Epithelial cell of esophagus (primary cell): Measurements from ENCODE around the gene AKT3.

Source experiments
- DNase-seq: peaks from one replicate; pipeline ENCODE4 v3.0.0; 2010; ENCODE audit warnings: low read depth
- H3K4me3 ChIP-seq: 2 replicates; pipeline ENCODE4 v1.5.1; 2011; ENCODE audit warnings: mild to moderate bottlenecking, low read length, control low read depth
- TF ChIP-seq, protein P1 (sequence below): IDR thresholded peaks from 2 replicates; pipeline ENCODE4 v1.5.1; 2011; ENCODE audit warnings: low read depth, mild to moderate bottlenecking, low read length, control low read depth, inconsistent platforms; ENCODE audit not compliant: insufficient read depth; ENCODE audit errors: missing control alignments

AKT3 gene

DNA sequence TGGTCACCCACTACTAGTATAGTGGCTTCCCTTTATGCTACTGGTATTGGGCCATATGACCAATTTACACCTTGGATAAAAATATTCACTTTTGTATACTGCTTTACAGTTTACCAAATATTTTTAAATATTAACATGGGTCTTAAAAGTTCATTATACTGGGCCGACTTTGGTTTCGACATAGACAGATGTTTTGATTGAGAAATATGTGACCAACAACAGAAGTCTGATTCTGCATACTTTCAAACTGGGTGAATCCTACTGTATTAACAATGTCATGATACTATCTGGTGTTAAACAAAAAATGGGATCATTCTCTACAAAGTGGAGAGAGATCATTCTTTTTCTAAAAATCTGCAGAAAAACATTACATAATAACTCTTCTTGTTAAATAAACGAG is 134.8 kb downstream of the AKT3 start:
- DNase-seq, result no peak
- H3K4me3 ChIP-seq, result no peak overlapping the region
- TF ChIP-seq, protein P1, sequence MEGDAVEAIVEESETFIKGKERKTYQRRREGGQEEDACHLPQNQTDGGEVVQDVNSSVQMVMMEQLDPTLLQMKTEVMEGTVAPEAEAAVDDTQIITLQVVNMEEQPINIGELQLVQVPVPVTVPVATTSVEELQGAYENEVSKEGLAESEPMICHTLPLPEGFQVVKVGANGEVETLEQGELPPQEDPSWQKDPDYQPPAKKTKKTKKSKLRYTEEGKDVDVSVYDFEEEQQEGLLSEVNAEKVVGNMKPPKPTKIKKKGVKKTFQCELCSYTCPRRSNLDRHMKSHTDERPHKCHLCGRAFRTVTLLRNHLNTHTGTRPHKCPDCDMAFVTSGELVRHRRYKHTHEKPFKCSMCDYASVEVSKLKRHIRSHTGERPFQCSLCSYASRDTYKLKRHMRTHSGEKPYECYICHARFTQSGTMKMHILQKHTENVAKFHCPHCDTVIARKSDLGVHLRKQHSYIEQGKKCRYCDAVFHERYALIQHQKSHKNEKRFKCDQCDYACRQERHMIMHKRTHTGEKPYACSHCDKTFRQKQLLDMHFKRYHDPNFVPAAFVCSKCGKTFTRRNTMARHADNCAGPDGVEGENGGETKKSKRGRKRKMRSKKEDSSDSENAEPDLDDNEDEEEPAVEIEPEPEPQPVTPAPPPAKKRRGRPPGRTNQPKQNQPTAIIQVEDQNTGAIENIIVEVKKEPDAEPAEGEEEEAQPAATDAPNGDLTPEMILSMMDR, result no peak

DNA sequence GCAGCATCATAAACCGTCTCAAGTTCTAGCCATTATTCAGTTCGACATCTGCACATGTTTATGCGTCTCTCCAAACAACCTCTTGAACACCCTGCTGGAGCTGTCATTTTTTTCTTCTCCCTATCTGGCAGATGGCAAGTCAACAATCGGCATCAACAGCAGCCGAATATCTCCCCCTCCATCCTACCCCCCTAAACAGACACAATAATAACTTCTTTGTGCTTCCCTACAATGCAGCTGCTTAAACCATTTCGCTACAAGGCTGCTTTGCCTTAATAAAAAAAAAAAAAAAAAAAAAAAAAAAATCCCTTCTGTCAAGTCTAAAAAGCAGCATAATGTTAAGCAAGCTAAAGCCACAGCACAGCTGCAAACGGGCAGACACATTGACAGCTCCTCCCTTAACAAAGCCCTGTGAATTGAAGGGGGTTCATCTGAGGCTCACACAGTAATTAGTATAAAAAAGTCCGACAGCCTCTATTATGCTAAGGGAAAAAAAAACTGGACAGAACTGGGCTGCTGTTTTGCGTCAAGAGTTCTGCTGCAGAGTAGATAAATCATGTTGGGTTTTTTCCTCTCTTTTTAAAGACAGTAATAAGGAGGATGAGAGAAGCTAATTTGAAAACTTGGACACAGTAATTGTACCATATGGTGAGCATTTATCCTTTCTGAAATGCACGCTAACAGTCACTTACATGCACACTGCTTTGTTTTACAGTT is 136.4 kb downstream of the AKT3 start:
- no peak for DNase-seq
- H3K4me3 ChIP-seq, result no peak overlapping the region
- TF ChIP-seq, protein P1, result no peak

DNA sequence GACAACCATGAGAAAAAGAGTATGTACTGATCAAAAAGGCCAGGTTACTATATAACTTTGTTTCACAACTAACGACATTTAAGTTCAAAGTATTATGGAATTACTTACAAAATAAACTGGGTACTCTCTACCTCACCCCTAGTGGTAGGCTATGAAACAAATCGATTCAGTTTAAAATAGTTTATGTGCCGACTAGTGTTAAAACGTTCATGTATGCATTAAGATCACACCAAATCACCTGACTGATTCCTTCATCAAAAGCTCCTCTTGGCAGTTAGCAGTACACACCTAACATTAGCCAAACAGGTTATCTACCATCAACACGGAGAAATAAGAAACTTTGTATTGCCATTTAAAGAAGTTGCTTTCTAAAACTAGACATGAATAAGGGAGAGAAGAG is 137.1 kb downstream of the AKT3 start:
- TF ChIP-seq, protein P1, result peak; percentile 12
- no peak overlapping the region for H3K4me3 ChIP-seq
- no peak for DNase-seq

DNA sequence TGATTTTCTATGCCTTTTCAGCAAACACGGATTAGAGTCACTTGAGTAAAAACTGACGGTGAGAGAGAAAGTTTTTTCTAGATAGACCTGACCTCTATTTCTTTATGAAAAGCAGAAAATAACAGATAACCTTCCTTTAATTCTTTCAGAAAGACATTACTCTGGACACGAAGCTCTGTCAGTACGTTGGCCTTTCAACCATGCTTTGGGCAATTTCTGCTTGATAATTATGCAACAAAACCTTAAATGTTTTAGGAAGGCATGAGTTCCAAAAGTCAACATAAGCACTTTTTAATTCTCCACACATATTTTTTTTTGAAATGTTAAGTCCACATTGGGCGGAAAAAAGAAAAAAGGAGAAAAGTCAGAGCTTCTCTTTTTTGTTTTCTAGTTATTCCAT is 137.8 kb downstream of the AKT3 start:
- TF ChIP-seq, protein P1, result no peak
- no peak overlapping the region for H3K4me3 ChIP-seq
- DNase-seq, result no peak

DNA sequence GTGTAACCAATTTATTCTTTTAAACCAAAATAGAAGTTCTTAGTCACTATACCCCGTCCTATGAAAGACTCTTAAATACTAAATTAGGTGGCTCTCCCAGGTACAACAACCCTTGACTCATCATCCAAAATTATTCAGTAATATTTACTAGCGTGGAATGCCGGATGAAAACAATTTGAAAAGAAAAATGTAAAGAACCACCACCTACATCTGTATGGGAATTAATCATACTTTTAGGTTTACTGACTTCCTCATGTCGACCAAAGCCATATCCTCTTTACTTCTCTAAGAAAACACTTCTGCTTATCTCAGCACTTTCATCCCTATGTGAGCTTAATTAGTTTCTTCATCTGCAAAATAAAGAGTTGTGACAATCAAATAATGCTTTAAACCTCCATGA is 139.6 kb downstream of the AKT3 start:
- H3K4me3 ChIP-seq, result no peak overlapping the region
- TF ChIP-seq, protein P1, result no peak
- no peak for DNase-seq

DNA sequence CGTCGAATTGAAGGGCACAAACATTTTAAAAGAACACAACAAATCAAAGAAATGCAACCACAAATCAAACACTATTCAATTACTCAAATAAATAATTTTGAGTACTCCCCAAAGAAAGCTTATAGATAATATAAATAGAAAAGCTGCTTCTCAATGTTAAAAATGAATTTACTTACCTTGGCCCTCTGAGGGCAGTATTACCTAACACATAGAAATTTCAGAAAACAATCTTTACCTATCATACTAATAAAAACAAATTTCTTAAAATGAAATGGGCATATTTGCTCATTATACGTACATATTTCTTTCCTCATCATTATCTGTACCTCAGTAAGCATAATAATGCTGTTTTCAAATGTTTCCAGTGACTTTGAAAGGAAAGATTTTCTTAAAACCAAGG is 141.8 kb downstream of the AKT3 start:
- TF ChIP-seq, protein P1, result peak; percentile 16
- no peak overlapping the region for H3K4me3 ChIP-seq
- peak; percentile 33 for DNase-seq

DNA sequence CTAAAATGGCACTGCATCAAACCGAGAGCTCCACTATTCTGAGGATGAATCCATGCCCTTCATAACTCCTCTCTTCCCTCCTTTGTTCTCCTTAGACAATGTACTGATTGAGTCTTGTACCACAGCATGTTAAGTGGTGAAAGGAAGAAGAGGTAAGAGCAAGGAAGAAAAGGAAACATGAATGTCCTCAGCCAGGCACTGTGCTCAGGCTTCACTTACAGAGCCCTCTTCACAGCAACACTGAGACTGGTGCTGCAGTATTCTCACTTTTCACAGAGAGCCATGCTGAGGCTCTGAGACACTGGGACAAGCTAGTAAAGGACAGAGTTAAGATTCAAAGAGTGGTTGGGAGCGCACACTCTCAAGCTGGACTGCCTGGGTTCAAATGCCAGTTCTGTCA is 143.5 kb downstream of the AKT3 start:
- TF ChIP-seq, protein P1, result no peak
- no peak for DNase-seq
- no peak overlapping the region for H3K4me3 ChIP-seq
